Hematopoietic multipotent progenitor cell treated with erythropoietin and hydrocortisone succinate and interleukin-3 and kit ligand, for 6 days (in vitro differentiated cells): Measurements from ENCODE around the gene EHF.
"Not testable (repeated sequence)": the region's sequence is repeated elsewhere in the genome, so short reads cannot be mapped to it uniquely, and the experiment has no call there.

ENCODE experiments used
- DNase-seq: peaks from one replicate; pipeline ENCODE4 v3.0.0-alpha.2; 2015

The EHF gene

DNA sequence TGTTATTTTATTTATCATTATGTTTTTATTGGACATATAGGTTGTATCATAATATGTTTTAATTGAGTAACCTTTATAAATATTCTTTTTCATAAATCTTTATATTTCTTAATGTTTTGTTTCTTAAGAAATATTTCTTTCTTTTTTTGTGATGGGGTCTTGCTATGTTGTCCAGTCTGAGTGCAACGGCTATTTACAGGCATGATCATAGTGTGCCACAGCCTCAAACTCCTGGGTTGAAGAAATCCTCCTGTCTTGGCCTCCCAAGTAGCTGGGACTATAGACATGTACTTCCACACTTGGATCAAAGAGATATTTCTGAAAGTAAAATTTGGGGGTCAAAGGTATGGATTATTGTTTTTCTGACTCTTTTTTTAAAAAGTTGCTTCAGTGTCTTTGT, 53.1 kb downstream of the EHF start:
- no peak for DNase-seq

DNA sequence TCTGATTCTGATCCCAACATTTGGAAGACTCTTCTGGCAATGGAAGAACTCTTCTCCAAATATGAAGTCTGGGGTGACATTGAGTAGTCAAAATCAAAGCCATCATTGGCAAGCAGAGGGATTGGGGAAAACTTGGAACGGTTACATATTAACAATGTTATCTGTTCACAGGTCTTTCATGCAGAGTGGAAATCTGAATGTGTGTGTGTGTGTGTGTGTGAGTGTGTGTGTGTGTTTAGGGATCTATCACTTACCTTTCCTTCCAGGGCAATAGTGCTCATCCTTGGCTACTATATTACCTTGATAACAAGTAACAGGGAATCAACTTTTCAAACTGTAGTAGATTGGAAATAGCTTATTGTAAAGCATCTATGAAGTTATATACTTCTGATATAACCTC, 55.3 kb downstream of the EHF start:
- no peak for DNase-seq

DNA sequence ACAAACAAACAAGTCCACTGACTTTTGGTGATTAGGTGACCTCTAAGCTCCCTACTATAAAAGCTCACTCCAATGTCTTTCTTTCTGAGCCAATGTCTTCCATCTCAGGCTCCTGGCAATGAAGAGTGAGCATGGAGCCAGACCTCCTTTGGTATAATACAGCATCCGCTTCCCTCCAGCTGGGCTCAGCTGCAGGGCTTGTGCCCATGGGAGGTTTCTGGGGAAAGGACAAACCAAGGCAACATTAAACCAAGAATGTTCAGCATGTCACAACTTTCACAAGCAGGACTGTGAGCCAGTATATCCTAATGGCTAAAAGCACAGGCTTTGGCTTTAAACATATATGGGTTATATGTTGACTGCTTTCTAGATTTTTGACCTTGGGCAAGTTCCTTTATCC, 58.8 kb downstream of the EHF start:
- DNase-seq: no peak

DNA sequence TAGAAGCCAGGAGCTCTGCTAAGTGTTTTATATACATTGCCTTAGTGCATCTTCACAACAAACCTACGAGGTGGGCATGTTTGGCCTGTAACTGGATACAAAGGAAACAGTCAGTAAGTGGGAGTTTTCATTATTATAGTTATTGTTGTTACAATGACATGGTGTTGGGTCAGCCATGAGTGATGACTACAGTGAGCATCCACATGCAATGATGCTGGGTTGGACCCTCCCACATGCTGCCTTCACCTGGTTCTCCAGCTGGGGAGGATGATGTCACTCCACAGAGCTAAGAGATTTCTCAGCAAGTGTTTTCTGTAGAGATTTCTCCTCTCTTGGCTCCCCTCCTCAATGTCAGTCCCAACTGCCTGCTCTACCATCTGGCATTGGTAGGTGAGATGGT, 59.3 kb downstream of the EHF start:
- no peak for DNase-seq

DNA sequence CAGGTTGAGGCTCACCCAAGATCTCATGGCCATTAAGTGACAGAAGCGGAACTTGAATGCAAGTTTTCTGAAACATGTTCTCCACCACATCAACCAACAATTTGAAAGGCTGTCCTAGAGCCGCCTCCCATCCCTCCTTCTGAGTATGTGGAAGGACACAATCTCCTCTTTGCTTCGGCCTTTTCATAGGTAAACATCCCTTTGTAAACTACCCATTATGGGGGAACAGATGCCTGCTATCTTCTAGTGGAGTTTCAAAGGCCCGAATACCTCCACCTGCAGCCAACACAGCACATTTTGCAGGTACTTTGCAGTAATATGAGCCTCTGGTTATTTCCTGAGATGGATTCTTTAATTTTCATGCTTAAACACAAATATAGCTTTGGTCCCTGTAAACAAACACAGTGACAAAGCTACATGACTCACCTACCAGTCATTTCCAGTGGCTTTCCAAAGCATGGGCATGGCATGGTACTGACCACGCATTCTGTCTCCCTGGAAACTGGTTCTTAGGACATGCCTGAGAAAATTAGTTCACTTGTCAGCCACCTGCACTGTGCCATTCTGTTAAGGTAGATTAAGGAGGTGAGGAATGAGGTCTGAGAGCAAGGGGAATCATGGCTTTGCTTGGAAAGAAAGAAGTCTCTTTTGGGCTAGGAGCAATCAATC, 60.2 kb downstream of the EHF start:
- no peak for DNase-seq

DNA sequence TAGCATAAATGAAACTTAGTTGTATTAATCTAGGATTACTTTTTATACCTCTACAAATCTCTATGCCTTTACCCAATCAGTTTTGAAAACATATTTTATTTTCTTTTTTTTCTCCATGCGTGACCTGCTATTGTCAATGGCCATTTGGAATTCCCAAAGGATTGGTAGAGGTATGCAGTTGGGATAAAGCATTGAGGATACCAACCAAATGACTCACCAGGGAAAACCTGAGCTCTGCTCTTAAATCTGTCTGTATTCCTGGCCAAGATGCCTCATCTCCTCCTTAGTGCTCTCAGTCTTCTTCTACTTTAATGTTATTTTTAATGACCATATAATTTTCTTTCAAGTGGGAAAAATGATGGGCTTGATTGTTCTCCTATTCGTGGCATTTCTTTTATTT, 61.9 kb downstream of the EHF start:
- DNase-seq: no peak

DNA sequence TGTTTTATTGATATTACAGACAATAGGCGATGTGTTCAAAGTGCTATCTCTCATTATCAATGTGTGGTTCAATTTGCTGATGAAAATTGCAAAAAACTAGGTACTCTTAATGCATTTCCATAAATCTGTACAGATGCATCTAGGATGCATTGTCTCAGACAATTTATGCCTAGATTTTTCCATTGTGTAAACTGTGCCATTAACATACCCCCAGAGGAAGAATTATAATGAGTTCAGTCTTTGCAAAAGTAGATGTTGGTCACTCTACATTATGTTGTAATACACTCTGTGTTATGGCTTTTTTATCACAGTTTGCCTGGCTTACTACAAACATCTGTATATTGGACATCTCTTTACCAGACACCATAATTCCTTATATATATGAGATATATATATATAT, 62.5 kb downstream of the EHF start:
- no peak for DNase-seq

DNA sequence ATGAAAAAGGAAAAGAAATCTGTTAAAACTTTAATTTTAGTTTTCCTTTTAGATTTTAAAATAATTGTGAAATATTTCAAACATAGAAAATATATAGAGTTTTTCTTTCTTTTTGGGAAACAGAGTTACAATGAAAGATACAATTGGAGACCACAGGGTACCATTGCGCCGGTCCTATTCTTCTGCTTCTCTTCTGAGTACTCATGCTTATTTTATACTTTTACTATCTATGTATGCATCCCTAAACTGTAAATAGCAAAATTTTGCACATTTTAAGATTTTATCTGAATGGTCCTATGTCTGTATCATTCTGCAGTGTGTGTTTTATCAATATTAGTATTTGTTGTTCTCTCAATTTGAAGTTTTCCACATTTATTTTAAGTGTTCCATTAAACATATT, 65.0 kb downstream of the EHF start:
- no peak for DNase-seq

DNA sequence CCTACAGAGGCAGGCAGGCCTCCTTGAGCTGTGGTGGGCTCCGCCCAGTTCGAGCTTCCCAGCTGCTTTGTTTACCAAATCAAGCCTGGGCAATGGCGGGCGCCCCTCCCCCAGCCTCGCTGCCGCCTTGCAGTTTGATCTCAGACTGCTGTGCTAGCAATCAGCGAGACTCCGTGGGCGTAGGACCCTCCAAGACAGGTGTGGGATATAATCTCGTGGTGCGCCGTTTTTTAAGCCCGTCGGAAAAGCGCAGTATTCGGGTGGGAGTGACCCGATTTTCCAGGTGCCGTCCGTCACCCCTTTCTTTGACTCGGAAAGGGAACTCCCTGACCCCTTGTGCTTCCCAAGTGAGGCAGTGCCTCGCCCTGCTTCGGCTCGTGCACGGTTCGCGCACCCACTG, 71.4 kb downstream of the EHF start:
- not testable (repeated sequence) for DNase-seq

DNA sequence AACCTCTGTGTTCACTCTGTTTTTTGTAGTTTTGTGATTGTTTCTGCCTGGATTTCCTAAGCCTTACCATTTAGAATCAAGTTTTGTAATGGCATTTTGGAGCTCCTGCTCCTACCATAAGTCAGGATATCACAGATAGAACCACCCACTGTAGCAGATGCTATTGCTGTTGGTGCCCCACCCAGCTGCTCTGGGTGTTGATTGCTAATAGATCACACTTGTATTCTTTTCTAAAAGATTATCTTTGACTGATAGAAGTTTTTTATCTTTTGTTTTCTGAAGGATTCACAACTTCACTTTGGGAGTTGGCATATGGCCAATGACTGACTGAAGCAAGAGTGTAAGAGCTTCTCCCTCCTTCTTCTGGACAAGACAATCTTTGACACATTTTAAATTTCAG, 76.0 kb downstream of the EHF start:
- no peak for DNase-seq

DNA sequence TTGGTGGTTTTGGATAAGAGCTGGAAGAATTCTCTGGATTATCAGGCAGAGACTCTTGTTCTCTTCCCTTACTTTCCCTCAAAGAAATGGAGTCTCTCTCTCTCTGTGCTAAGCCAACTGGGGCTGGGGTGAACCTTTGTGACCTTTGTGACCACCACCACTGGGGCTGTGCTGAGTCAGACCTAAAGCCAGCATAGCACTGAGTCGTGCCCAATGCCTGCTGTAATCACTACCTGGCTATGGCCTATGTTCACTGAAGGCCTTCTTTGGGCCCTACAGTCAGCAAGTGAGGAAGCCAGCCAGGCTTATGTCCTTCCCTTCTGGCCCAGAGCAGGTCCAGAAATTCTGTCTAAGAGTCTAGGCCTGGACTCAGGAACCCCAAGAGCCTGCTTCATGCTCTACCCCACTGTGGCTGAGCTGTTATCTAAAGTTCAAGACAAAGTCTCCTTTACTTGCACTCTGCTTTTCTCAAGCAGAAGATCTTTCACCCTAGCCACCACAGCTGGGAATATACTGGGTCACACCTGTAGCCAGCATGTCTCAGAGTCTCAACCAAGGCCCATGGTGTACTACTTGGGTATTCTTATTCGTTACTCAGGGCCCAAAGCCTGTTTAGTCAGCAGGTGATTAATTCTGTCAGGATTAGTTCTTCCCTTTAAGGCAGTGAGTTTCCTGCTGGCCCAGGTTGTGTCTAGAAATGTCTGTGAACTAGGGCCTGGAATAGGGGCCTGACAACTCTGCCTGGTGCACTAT, 86.0 kb downstream of the EHF start:
- no peak for DNase-seq

DNA sequence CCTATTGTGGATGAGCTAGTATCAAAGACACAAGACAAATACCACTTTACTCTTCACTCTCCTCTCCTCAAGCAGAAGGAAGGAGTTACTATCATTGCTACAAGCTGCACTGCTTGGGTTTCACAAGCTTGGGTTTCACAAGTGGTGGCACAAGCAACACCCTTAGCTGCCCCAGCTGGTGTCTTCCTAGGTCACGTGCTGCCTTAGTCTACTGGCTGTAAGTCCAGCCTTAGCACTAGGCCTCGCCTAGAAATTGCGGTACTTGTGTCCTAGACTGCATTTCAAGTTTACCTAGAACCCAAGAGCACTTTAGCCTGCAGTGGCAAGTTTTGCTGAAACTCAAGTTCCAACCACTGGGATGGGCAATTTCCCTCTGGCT, 86.6 kb downstream of the EHF start:
- peak; percentile 5 for DNase-seq
